GM23338 (cell line): ENCODE data around the gene APOL1. TPM values are rescaled to one million over a fixed set of nuclear protein-coding genes. Genes with fewer than 3 reads are reported as not detected.

Experiments used
- EZH2 ChIP-seq: fragments of 200-600 bp; sonication (generic); IDR thresholded peaks from one replicate; pipeline ENCODE4 v1.8.0; 2017; ENCODE audit warnings: antibody characterized with exemption, mild to moderate bottlenecking, low read depth; ENCODE audit not compliant: unreplicated experiment
- REST ChIP-seq: IDR thresholded peaks from one replicate; pipeline ENCODE4 v1.6.1; 2018; ENCODE audit warnings: antibody characterized with exemption; ENCODE audit not compliant: unreplicated experiment
- ZNF462 ChIP-seq: fragments of 250-450 bp; sonication (Bioruptor Pico); IDR thresholded peaks from 2 replicates; pipeline ENCODE4 v1.5.0; 2020; ENCODE audit warnings: mild to moderate bottlenecking, moderate library complexity
- polyA plus RNA-seq: library from polyadenylated mRNA; unstranded; fragments of >200 nt; fragmentation: Nextera tagmentation; extraction: Ambion mirVana; gene quantifications from 2 replicates; pipeline ENCODE4 v1.2.1, GENCODE V29; 2016
- total RNA-seq: library from RNA; depleted of rRNA; stranded (reverse); fragments of >200 nt; shearing (Covaris generic); gene quantifications from 2 replicates; pipeline ENCODE4 v1.2.3, GENCODE V29; 2014

The APOL1 gene
- total and polyA plus RNA-seq, 2 experiments from 2014 or later, result 0.11 TPM; not detected in 1

GRCh38 chr22:36292823-36293530 is 40.0 kb downstream of the APOL1 start (continued):
- no peak for TF ChIP-seq ZNF462 (CRISPR knock-in tag)
- no peak for TF ChIP-seq EZH2
- TF ChIP-seq REST, result no peak
